Duodenal mucosa (tissue), 2 donors: ENCODE results near the gene ROBO1.

Source experiments
- H3K27ac ChIP-seq: one replicate; pipeline ENCODE4 v1.7.0; 2013; ENCODE audit warnings: low read depth, low read length
- H3K27me3 ChIP-seq, 2 donors: one replicate each; pipeline ENCODE4 v1.7.0; 2013; ENCODE audit warnings: low read length in 2 of 2, control low read depth in 1 of 2; ENCODE audit not compliant: insufficient read depth in 2 of 2, control insufficient read depth in 1 of 2
- H3K36me3 ChIP-seq, 2 donors: one replicate each; pipeline ENCODE4 v1.7.0; 2013; ENCODE audit warnings: low read length in 2 of 2, control low read depth in 1 of 2; ENCODE audit not compliant: insufficient read depth in 2 of 2, control insufficient read depth in 1 of 2
- H3K4me1 ChIP-seq, 2 donors: one replicate each; pipeline ENCODE4 v1.7.0; 2013; ENCODE audit warnings: low read length in 2 of 2, control low read depth in 1 of 2; ENCODE audit not compliant: insufficient read depth in 2 of 2, control insufficient read depth in 1 of 2
- H3K4me3 ChIP-seq, 2 donors: one replicate each; pipeline ENCODE4 v1.7.0; 2013; ENCODE audit warnings: low read length in 2 of 2, low read depth in 1 of 2
- H3K9ac ChIP-seq, 2 donors: one replicate each; pipeline ENCODE4 v1.7.0; 2013; ENCODE audit warnings: low read length in 2 of 2, low read depth in 1 of 2
- H3K9me3 ChIP-seq, 2 donors: one replicate each; pipeline ENCODE4 v1.7.0; 2013; ENCODE audit warnings: low read length in 2 of 2, control low read depth in 1 of 2; ENCODE audit not compliant: control insufficient read depth in 1 of 2

Gene ROBO1

GRCh38 chr3:79427081-79427480, 340.7 kb downstream of the ROBO1 start:
- Histone ChIP-seq H3K9me3 (no peaks in the 10 kb centered on the region), H3K4me3 (no peak overlapping the region), H3K4me1 (no peaks in the 10 kb centered on the region), H3K27ac (no peak overlapping the region), H3K9ac (no peak overlapping the region), H3K27me3 (no peaks in the 10 kb centered on the region), H3K36me3 (no peaks in the 10 kb centered on the region)

- Histone ChIP-seq H3K36me3 (no peaks in the 10 kb centered on the region), H3K4me3 (no peak overlapping the region), H3K9me3 (no peaks in the 10 kb centered on the region), H3K4me1 (no peaks in the 10 kb centered on the region), H3K27ac (no peak overlapping the region), H3K27me3 (no peaks in the 10 kb centered on the region), H3K9ac (no peak overlapping the region)
These were observed 343.0 kb downstream of the ROBO1 start for GRCh38 chr3:79424811-79425210.

GRCh38 chr3:79423417-79423816, 344.4 kb downstream of the ROBO1 start:
- Histone ChIP-seq H3K9me3 (no peaks in the 10 kb centered on the region), H3K36me3 (no peaks in the 10 kb centered on the region), H3K27ac (no peak overlapping the region)

GRCh38 chr3:79421273-79421672, 346.5 kb downstream of the ROBO1 start:
- Histone ChIP-seq H3K27ac (no peak overlapping the region), H3K27me3 (no peaks in the 10 kb centered on the region), H3K9ac (no peak overlapping the region), H3K36me3 (no peaks in the 10 kb centered on the region), H3K9me3 (no peaks in the 10 kb centered on the region), H3K4me3 (no peak overlapping the region), H3K4me1 (no peaks in the 10 kb centered on the region)

More at GRCh38 chr3:79423417-79423816, 344.4 kb downstream of the ROBO1 start:
- no peaks in the 10 kb centered on the region for H3K4me1 ChIP-seq
- no peak overlapping the region for H3K4me3 ChIP-seq
- no peak overlapping the region for H3K9ac ChIP-seq
- no peaks in the 10 kb centered on the region for H3K27me3 ChIP-seq

GRCh38 chr3:79418855-79419621, 348.8 kb downstream of the ROBO1 start:
- no peaks in the 10 kb centered on the region for H3K27me3 ChIP-seq
- no peaks in the 10 kb centered on the region for H3K9me3 ChIP-seq
- H3K4me1 ChIP-seq = no peaks in the 10 kb centered on the region
- H3K4me3 ChIP-seq = no peak overlapping the region
- H3K36me3 ChIP-seq = no peaks in the 10 kb centered on the region
- H3K27ac ChIP-seq = no peak overlapping the region
- no peak overlapping the region for H3K9ac ChIP-seq

- H3K9ac ChIP-seq = no peak overlapping the region
- no peaks in the 10 kb centered on the region for H3K27me3 ChIP-seq
- H3K4me1 ChIP-seq = no peaks in the 10 kb centered on the region
- no peak overlapping the region for H3K27ac ChIP-seq
- H3K9me3 ChIP-seq = no peaks in the 10 kb centered on the region
- no peak overlapping the region for H3K4me3 ChIP-seq
- H3K36me3 ChIP-seq = no peaks in the 10 kb centered on the region
These were observed 352.4 kb downstream of the ROBO1 start for GRCh38 chr3:79415356-79415755.

GRCh38 chr3:79414806-79415205, 353.0 kb downstream of the ROBO1 start:
- H3K9me3 ChIP-seq = no peaks in the 10 kb centered on the region

GRCh38 chr3:79414035-79414434, 353.8 kb downstream of the ROBO1 start:
- Histone ChIP-seq H3K27me3 (no peaks in the 10 kb centered on the region), H3K36me3 (no peaks in the 10 kb centered on the region), H3K4me1 (no peaks in the 10 kb centered on the region), H3K27ac (no peak overlapping the region), H3K9me3 (no peaks in the 10 kb centered on the region), H3K4me3 (no peak overlapping the region), H3K9ac (no peak overlapping the region)

More at GRCh38 chr3:79414806-79415205, 353.0 kb downstream of the ROBO1 start:
- Histone ChIP-seq H3K4me1 (no peaks in the 10 kb centered on the region), H3K27ac (no peak overlapping the region), H3K27me3 (no peaks in the 10 kb centered on the region), H3K36me3 (no peaks in the 10 kb centered on the region), H3K9ac (no peak overlapping the region), H3K4me3 (no peak overlapping the region)

GRCh38 chr3:79412537-79412936, 355.3 kb downstream of the ROBO1 start:
- no peak overlapping the region for H3K4me3 ChIP-seq
- no peak overlapping the region for H3K27ac ChIP-seq
- H3K4me1 ChIP-seq = no peaks in the 10 kb centered on the region

GRCh38 chr3:79410617-79411016, 357.2 kb downstream of the ROBO1 start:
- Histone ChIP-seq H3K27me3 (no peaks in the 10 kb centered on the region), H3K4me3 (no peak overlapping the region), H3K36me3 (no peaks in the 10 kb centered on the region), H3K9ac (no peak overlapping the region), H3K27ac (no peak overlapping the region), H3K4me1 (no peaks in the 10 kb centered on the region), H3K9me3 (no peaks in the 10 kb centered on the region)

More at GRCh38 chr3:79412537-79412936, 355.3 kb downstream of the ROBO1 start:
- no peak overlapping the region for H3K9ac ChIP-seq
- H3K9me3 ChIP-seq = no peaks in the 10 kb centered on the region
- H3K27me3 ChIP-seq = no peaks in the 10 kb centered on the region
- H3K36me3 ChIP-seq = no peaks in the 10 kb centered on the region
